Neural progenitor cell (in vitro differentiated cells): ENCODE results near the gene GOLGA8A. TPM values are rescaled to one million over a fixed set of nuclear protein-coding genes. Genes with fewer than 3 reads are reported as not detected.
"Not testable (repeated sequence)": the region's sequence is repeated elsewhere in the genome, so short reads cannot be mapped to it uniquely, and the experiment has no call there.

Source experiments
- DNase-seq: peaks from one replicate; pipeline ENCODE4 v3.0.0-alpha.2; 2016; ENCODE audit warnings: low spot score
- H2AFZ ChIP-seq: fragments of 200-600 bp; sonication (generic); replicated peaks from 2 replicates; pipeline ENCODE4 v1.6.1; 2016; ENCODE audit warnings: antibody characterized with exemption
- H3F3A ChIP-seq: fragments of 200-600 bp; sonication (generic); 2 replicates; pipeline ENCODE4 v1.6.1; 2016; ENCODE audit warnings: antibody characterized with exemption, low read depth
- H3K27ac ChIP-seq: fragments of 200-600 bp; sonication (generic); 2 replicates; pipeline ENCODE4 v1.5.1; 2016; ENCODE audit warnings: mild to moderate bottlenecking
- H3K27me3 ChIP-seq: fragments of 200-600 bp; sonication (generic); 2 replicates; pipeline ENCODE4 v1.6.1; 2016; ENCODE audit warnings: mild to moderate bottlenecking, moderate library complexity
- H3K36me3 ChIP-seq: fragments of 200-600 bp; sonication (generic); 2 replicates; pipeline ENCODE4 v1.5.1; 2016
- H3K4me1 ChIP-seq: fragments of 200-600 bp; sonication (generic); 2 replicates; pipeline ENCODE4 v1.6.1; 2016; ENCODE audit warnings: mixed run types
- H3K4me2 ChIP-seq: fragments of 200-600 bp; sonication (generic); 2 replicates; pipeline ENCODE4 v1.6.1; 2016
- H3K4me3 ChIP-seq: fragments of 200-600 bp; sonication (generic); 2 replicates; pipeline ENCODE4 v1.5.1; 2016
- H3K79me2 ChIP-seq: fragments of 200-600 bp; sonication (generic); 2 replicates; pipeline ENCODE4 v1.6.1; 2016; ENCODE audit warnings: low read depth
- H3K9ac ChIP-seq: fragments of 200-600 bp; sonication (generic); 2 replicates; pipeline ENCODE4 v1.6.1; 2016
- H3K9me3 ChIP-seq: fragments of 200-600 bp; sonication (generic); 2 replicates; pipeline ENCODE4 v1.5.1; 2016; ENCODE audit warnings: low read depth
- H4K20me1 ChIP-seq: fragments of 200-600 bp; sonication (generic); 2 replicates; pipeline ENCODE4 v1.6.1; 2016; ENCODE audit warnings: low read depth
- H3K27ac Mint-ChIP-seq: 3 replicates; pipeline ENCODE4 v1.8.0; 2021; ENCODE audit warnings: mixed read lengths
- H3K27me3 Mint-ChIP-seq: 2 replicates; pipeline ENCODE4 v1.8.0; 2022; ENCODE audit warnings: low read depth, mild to moderate bottlenecking, inconsistent platforms, moderate library complexity, mixed read lengths; ENCODE audit not compliant: insufficient read depth
- H3K36me3 Mint-ChIP-seq: 3 replicates; pipeline ENCODE4 v1.8.0; 2021; ENCODE audit warnings: mixed read lengths
- H3K4me1 Mint-ChIP-seq: 3 replicates; pipeline ENCODE4 v1.8.0; 2021; ENCODE audit warnings: mixed read lengths
- H3K4me3 Mint-ChIP-seq: 3 replicates; pipeline ENCODE4 v1.8.0; 2021; ENCODE audit warnings: mild to moderate bottlenecking, moderate library complexity, mixed read lengths
- H3K9me3 Mint-ChIP-seq: 3 replicates; pipeline ENCODE4 v1.8.0; 2020; ENCODE audit warnings: mixed read lengths
- CTCF ChIP-seq: fragments of 200-600 bp; sonication (generic); IDR thresholded peaks from 2 replicates; pipeline ENCODE4 v1.5.1; 2017; ENCODE audit warnings: antibody characterized with exemption, mild to moderate bottlenecking
- EZH2 ChIP-seq: fragments of 200-600 bp; sonication (generic); IDR thresholded peaks from 2 replicates; pipeline ENCODE4 v1.6.1; 2017; ENCODE audit warnings: antibody characterized with exemption, mild to moderate bottlenecking, moderate library complexity
- EZH2phosphoT487 ChIP-seq: fragments of 200-600 bp; sonication (generic); IDR thresholded peaks from 2 replicates; pipeline ENCODE4 v1.6.1; 2017; ENCODE audit warnings: antibody characterized with exemption
- total RNA-seq: library from RNA; depleted of rRNA; stranded (reverse); fragments of >200 nt; gene quantifications from 2 replicates; pipeline ENCODE4 v1.2.3, GENCODE V29; 2015; ENCODE audit warnings: low replicate concordance

Gene GOLGA8A
- total RNA-seq, 1 donor from 2014 or later: 97.4 TPM

DNA sequence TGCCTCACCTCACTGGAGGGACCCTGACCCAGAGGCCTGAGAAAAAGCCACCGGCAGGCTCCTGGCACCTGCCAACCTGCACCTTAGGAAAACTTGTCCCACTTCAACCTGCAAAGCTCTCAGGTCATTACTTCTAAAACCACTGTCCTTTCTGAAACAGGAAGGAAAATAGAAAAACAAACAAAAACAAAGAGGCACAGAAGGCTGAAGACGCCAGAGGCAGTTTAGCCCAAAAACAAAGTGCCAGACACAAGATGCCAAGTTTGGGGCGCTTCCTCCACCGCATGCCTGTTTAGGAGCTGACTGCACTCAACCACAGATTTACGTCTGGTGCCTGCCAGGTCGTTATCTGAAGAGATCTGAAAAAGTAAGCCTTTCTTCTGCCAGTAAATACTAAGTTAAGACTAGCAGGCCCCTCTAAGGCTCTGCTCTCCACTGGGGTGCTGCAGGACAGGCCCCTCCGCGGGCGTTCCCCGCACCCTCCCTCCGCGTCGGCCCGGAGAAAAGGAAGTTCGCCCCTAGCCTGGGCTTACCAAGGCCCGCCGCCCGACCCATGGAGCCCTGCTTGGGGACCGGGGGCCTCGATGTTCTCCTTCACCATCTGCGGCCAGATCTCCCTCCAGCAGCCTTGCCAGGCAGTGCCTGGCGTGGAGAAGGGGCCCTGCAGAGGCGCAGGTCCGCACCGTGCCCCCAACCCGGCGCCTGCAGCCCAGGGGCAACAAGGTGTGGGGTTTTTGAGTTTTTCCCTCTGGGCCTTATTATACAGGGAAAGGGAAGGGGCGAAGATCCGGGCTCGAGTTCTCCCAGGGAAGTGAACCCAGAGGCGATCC lies 1.3 kb downstream of the GOLGA8A start:
- Histone ChIP-seq H3K4me3 (peak overlapping the region; percentile 86), H3K9me3 (no peaks in the 10 kb centered on the region), H2AFZ (peak overlapping the region; percentile 42), H3K27ac (no peak overlapping the region), H3K4me2 (peak overlapping the region; percentile 99), H3K4me1 (no peaks in the 10 kb centered on the region), H4K20me1 (peaks cover 11% of the 10 kb centered on the region), H3K79me2 (peaks cover 11% of the 10 kb centered on the region), H3K27me3 (peaks cover 49% of the 10 kb centered on the region), H3K36me3 (no peaks in the 10 kb centered on the region), H3F3A (peaks cover 6% of the 10 kb centered on the region), H3K9ac (peak overlapping the region; percentile 68)
- Mint-ChIP-seq H3K27me3 (no peaks in the 10 kb centered on the region), H3K4me1 (peaks cover 13% of the 10 kb centered on the region), H3K4me3 (peak overlapping the region; percentile 88), H3K36me3 (peaks cover 24% of the 10 kb centered on the region), H3K9me3 (no peaks in the 10 kb centered on the region), H3K27ac (no peak overlapping the region)
- TF ChIP-seq CTCF (no peak), EZH2phosphoT487 (no peak)
- DNase-seq: peak; percentile 27

GRCh38 chr15:34435658-34436057 lies 1.9 kb downstream of the GOLGA8A start:
- no peak overlapping the region for H3K27ac Mint-ChIP-seq
- TF ChIP-seq CTCF (no peak), EZH2 (no peak), EZH2phosphoT487 (no peak)
- no peaks in the 10 kb centered on the region for H3K9me3 Mint-ChIP-seq
- peaks cover 11% of the 10 kb centered on the region for H3K79me2 ChIP-seq
- no peaks in the 10 kb centered on the region for H3K4me1 ChIP-seq
- no peaks in the 10 kb centered on the region for H3K9me3 ChIP-seq
- H3K4me1 Mint-ChIP-seq: peaks cover 13% of the 10 kb centered on the region
- no peak overlapping the region for H3K9ac ChIP-seq
- no peaks in the 10 kb centered on the region for H3K36me3 ChIP-seq
- DNase-seq: peak; percentile 3
- peak overlapping the region; percentile 88 for H3K4me3 Mint-ChIP-seq
- H4K20me1 ChIP-seq: peaks cover 11% of the 10 kb centered on the region
- peaks cover 47% of the 10 kb centered on the region for H3K27me3 ChIP-seq
- H3K27ac ChIP-seq: no peak overlapping the region
- no peak overlapping the region for H2AFZ ChIP-seq
- peaks cover 24% of the 10 kb centered on the region for H3K36me3 Mint-ChIP-seq
- peaks cover 6% of the 10 kb centered on the region for H3F3A ChIP-seq
- H3K27me3 Mint-ChIP-seq: no peaks in the 10 kb centered on the region
- peak overlapping the region; percentile 86 for H3K4me3 ChIP-seq
- peak overlapping the region; percentile 99 for H3K4me2 ChIP-seq

DNA sequence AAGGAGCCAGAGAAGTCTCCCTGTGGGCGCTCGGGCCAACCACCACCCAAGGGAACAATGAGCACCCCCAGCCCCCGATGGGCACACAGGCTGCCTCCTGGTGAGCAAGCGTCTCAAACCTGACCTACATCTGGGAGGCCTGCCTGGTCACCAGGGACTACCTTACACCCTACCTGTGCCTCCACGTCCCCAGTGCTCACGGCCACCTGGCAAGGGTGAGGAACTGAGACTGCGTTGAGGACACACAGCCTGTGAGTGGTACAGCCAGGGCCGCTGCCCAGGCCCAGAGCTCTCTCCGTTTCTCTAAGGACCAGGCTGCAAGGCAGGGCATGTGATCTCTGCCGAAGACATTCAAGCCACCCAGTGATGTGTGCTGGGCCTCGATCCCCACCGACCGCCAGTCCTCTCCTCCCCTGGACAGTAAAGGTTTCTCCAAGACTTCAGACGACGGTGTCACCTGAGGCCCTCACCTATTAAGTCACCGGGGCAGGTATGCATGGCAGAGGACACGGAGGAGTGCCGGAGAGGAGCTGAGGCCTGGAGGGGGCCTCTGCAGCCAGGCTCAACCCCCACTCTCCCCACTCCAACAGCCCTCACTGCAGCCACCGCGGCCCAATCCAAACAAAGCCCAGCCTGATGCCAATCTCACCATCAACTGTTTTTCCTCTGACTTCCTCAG lies 2.8 kb downstream of the GOLGA8A start:
- Histone ChIP-seq H3K36me3 (no peaks in the 10 kb centered on the region), H4K20me1 (peaks cover 11% of the 10 kb centered on the region), H3K27me3 (peaks cover 38% of the 10 kb centered on the region), H3K9me3 (no peaks in the 10 kb centered on the region), H3K4me3 (no peak overlapping the region), H2AFZ (no peak overlapping the region), H3K4me2 (no peak overlapping the region), H3K4me1 (no peaks in the 10 kb centered on the region), H3K27ac (no peak overlapping the region), H3F3A (peaks cover 6% of the 10 kb centered on the region), H3K79me2 (peaks cover 11% of the 10 kb centered on the region), H3K9ac (no peak overlapping the region)
- no peaks in the 10 kb centered on the region for H3K27me3 Mint-ChIP-seq
- no peak overlapping the region for H3K27ac Mint-ChIP-seq
- peaks cover 13% of the 10 kb centered on the region for H3K4me1 Mint-ChIP-seq
- no peak for DNase-seq
- H3K36me3 Mint-ChIP-seq: peaks cover 24% of the 10 kb centered on the region
- H3K4me3 Mint-ChIP-seq: peak overlapping the region; percentile 88
- H3K9me3 Mint-ChIP-seq: no peaks in the 10 kb centered on the region
- TF ChIP-seq EZH2phosphoT487 (no peak), CTCF (no peak), EZH2 (no peak)

- not testable (repeated sequence) for H3K9me3 Mint-ChIP-seq, H3F3A ChIP-seq, H3K27ac Mint-ChIP-seq, DNase-seq, H3K4me1 ChIP-seq, H2AFZ ChIP-seq, H3K4me3 ChIP-seq, H3K4me2 ChIP-seq, H3K9me3 ChIP-seq, H3K36me3 ChIP-seq, H3K9ac ChIP-seq, H3K4me3 Mint-ChIP-seq, H3K27ac ChIP-seq, H3K27me3 Mint-ChIP-seq
- Histone ChIP-seq H3K27me3 (peaks cover 31% of the 10 kb centered on the region), H4K20me1 (peaks cover 11% of the 10 kb centered on the region), H3K79me2 (peaks cover 11% of the 10 kb centered on the region)
- peaks cover 13% of the 10 kb centered on the region for H3K4me1 Mint-ChIP-seq
- peaks cover 24% of the 10 kb centered on the region for H3K36me3 Mint-ChIP-seq
Observed at GRCh38 chr15:34433956-34434626, 3.5 kb downstream of the GOLGA8A start.

- not testable (repeated sequence) for H3K27me3 ChIP-seq, H3K36me3 ChIP-seq, H3K4me3 Mint-ChIP-seq, H3K79me2 ChIP-seq, H3K9me3 Mint-ChIP-seq, H3K27ac Mint-ChIP-seq, H3K4me1 ChIP-seq, DNase-seq, H3K4me1 Mint-ChIP-seq, H3K9me3 ChIP-seq, H3K4me2 ChIP-seq, H3F3A ChIP-seq, H4K20me1 ChIP-seq, H3K4me3 ChIP-seq, H2AFZ ChIP-seq, H3K27me3 Mint-ChIP-seq, H3K9ac ChIP-seq, H3K27ac ChIP-seq
- H3K36me3 Mint-ChIP-seq: peaks cover 24% of the 10 kb centered on the region
Observed at GRCh38 chr15:34430642-34431041, 7.0 kb downstream of the GOLGA8A start.
